HEK293 (cell line): ENCODE measurements around the gene ELL2.

Source experiments
- EGR2 ChIP-seq: fragments of 450-650 bp; formaldehyde crosslinking; IDR thresholded peaks from 2 replicates; pipeline ENCODE4 v1.5.1; 2016; ENCODE audit warnings: low read depth, missing biosample characterization, missing genetic modification characterization
- HOXA7 ChIP-seq: sonication (generic); formaldehyde crosslinking; IDR thresholded peaks from 2 replicates; pipeline ENCODE4 v1.8.1; 2022; ENCODE audit warnings: missing genetic modification reagents, borderline replicate concordance
- KLF8 ChIP-seq: fragments of 450-650 bp; formaldehyde crosslinking; IDR thresholded peaks from 2 replicates; pipeline ENCODE4 v1.5.1; 2016; ENCODE audit warnings: missing biosample characterization, missing genetic modification characterization
- SP7 ChIP-seq: fragments of 450-650 bp; formaldehyde crosslinking; IDR thresholded peaks from 2 replicates; pipeline ENCODE4 v1.5.1; 2016; ENCODE audit warnings: missing biosample characterization, missing genetic modification characterization
- ZBTB1 ChIP-seq: fragments of 450-650 bp; formaldehyde crosslinking; IDR thresholded peaks from 2 replicates; pipeline ENCODE4 v1.5.1; 2016; ENCODE audit warnings: missing biosample characterization, missing genetic modification characterization
- ZBTB21 ChIP-seq: fragments of 450-650 bp; formaldehyde crosslinking; IDR thresholded peaks from 2 replicates; pipeline ENCODE4 v1.5.1; 2017; ENCODE audit warnings: missing biosample characterization, missing genetic modification characterization
- ZBTB8A ChIP-seq: fragments of 450-650 bp; formaldehyde crosslinking; IDR thresholded peaks from 2 replicates; pipeline ENCODE4 v1.5.1; 2016; ENCODE audit warnings: missing biosample characterization, missing genetic modification characterization
- ZEB2 ChIP-seq: fragments of 450-650 bp; formaldehyde crosslinking; IDR thresholded peaks from 2 replicates; pipeline ENCODE4 v1.5.1; 2016; ENCODE audit warnings: missing biosample characterization, missing genetic modification characterization
- ZNF10 ChIP-seq: fragments of 450-650 bp; formaldehyde crosslinking; IDR thresholded peaks from 2 replicates; pipeline ENCODE4 v1.5.1; 2017; ENCODE audit warnings: missing biosample characterization, missing genetic modification characterization
- ZNF140 ChIP-seq: fragments of 450-650 bp; formaldehyde crosslinking; IDR thresholded peaks from 2 replicates; pipeline ENCODE4 v1.5.1; 2016; ENCODE audit warnings: missing biosample characterization, missing genetic modification characterization
- ZNF146 ChIP-seq: fragments of 450-650 bp; formaldehyde crosslinking; IDR thresholded peaks from 2 replicates; pipeline ENCODE4 v1.5.1; 2016; ENCODE audit warnings: missing biosample characterization, missing genetic modification characterization
- ZNF16 ChIP-seq: fragments of 450-650 bp; formaldehyde crosslinking; IDR thresholded peaks from 2 replicates; pipeline ENCODE4 v1.5.1; 2016; ENCODE audit warnings: low read depth, missing biosample characterization, missing genetic modification characterization
- ZNF174 ChIP-seq: fragments of 450-650 bp; formaldehyde crosslinking; IDR thresholded peaks from 2 replicates; pipeline ENCODE4 v1.5.0; 2017; ENCODE audit warnings: missing biosample characterization, mild to moderate bottlenecking, missing genetic modification characterization
- ZNF175 ChIP-seq: fragments of 450-650 bp; formaldehyde crosslinking; IDR thresholded peaks from 2 replicates; pipeline ENCODE4 v1.5.1; 2016; ENCODE audit warnings: missing biosample characterization, missing genetic modification characterization
- ZNF239 ChIP-seq: fragments of 450-650 bp; formaldehyde crosslinking; IDR thresholded peaks from 2 replicates; pipeline ENCODE4 v1.5.1; 2016; ENCODE audit warnings: missing biosample characterization, missing genetic modification characterization
- ZNF248 ChIP-seq: fragments of 450-650 bp; formaldehyde crosslinking; IDR thresholded peaks from 2 replicates; pipeline ENCODE4 v1.5.1; 2017; ENCODE audit warnings: missing biosample characterization, missing genetic modification characterization
- ZNF354C ChIP-seq: fragments of 450-650 bp; formaldehyde crosslinking; IDR thresholded peaks from 2 replicates; pipeline ENCODE4 v1.5.1; 2016; ENCODE audit warnings: missing biosample characterization, missing genetic modification characterization, low read depth, borderline replicate concordance
- ZNF404 ChIP-seq: fragments of 450-650 bp; formaldehyde crosslinking; IDR thresholded peaks from 2 replicates; pipeline ENCODE4 v1.5.1; 2017; ENCODE audit warnings: missing biosample characterization, missing genetic modification characterization
- ZNF423 ChIP-seq: fragments of 450-650 bp; formaldehyde crosslinking; IDR thresholded peaks from 2 replicates; pipeline ENCODE4 v1.5.1; 2016; ENCODE audit warnings: missing biosample characterization, missing genetic modification characterization
- ZNF521 ChIP-seq: fragments of 450-650 bp; formaldehyde crosslinking; IDR thresholded peaks from 2 replicates; pipeline ENCODE4 v1.5.1; 2017; ENCODE audit warnings: missing biosample characterization, mild to moderate bottlenecking, missing genetic modification characterization
- ZNF529 ChIP-seq: fragments of 450-650 bp; formaldehyde crosslinking; IDR thresholded peaks from 2 replicates; pipeline ENCODE4 v1.5.1; 2017; ENCODE audit warnings: missing genetic modification characterization, missing biosample characterization; ENCODE audit not compliant: insufficient replicate concordance
- ZNF561 ChIP-seq: fragments of 450-650 bp; IDR thresholded peaks from 2 replicates; pipeline ENCODE4 v1.5.1; 2018; ENCODE audit warnings: missing biosample characterization, missing genetic modification characterization, borderline replicate concordance
- ZNF624 ChIP-seq: fragments of 450-650 bp; formaldehyde crosslinking; IDR thresholded peaks from 2 replicates; pipeline ENCODE4 v1.5.1; 2017; ENCODE audit warnings: missing biosample characterization, missing genetic modification characterization
- ZNF629 ChIP-seq: fragments of 450-650 bp; formaldehyde crosslinking; IDR thresholded peaks from 2 replicates; pipeline ENCODE4 v1.5.1; 2017; ENCODE audit warnings: missing biosample characterization, missing genetic modification characterization
- ZNF658 ChIP-seq: fragments of 450-650 bp; formaldehyde crosslinking; IDR thresholded peaks from 2 replicates; pipeline ENCODE4; 2016; ENCODE audit warnings: missing biosample characterization, missing genetic modification characterization
- ZNF670 ChIP-seq: fragments of 450-650 bp; formaldehyde crosslinking; IDR thresholded peaks from 2 replicates; pipeline ENCODE4 v1.5.1; 2016; ENCODE audit warnings: missing biosample characterization, missing genetic modification characterization, low read depth
- ZNF677 ChIP-seq: fragments of 450-650 bp; IDR thresholded peaks from 2 replicates; pipeline ENCODE4 v1.5.0; 2018; ENCODE audit warnings: missing biosample characterization, mild to moderate bottlenecking, missing genetic modification characterization, moderate library complexity
- ZNF701 ChIP-seq: fragments of 450-650 bp; formaldehyde crosslinking; IDR thresholded peaks from 2 replicates; pipeline ENCODE4 v1.5.1; 2016; ENCODE audit warnings: missing biosample characterization, missing genetic modification characterization
- ZNF707 ChIP-seq: fragments of 450-650 bp; formaldehyde crosslinking; IDR thresholded peaks from 2 replicates; pipeline ENCODE4 v1.5.1; 2016; ENCODE audit warnings: missing biosample characterization, missing genetic modification characterization
- ZNF76 ChIP-seq: fragments of 450-650 bp; formaldehyde crosslinking; IDR thresholded peaks from 2 replicates; pipeline ENCODE4; 2016; ENCODE audit warnings: low read depth, missing biosample characterization, missing genetic modification characterization, borderline replicate concordance
- ZNF792 ChIP-seq: fragments of 450-650 bp; formaldehyde crosslinking; IDR thresholded peaks from 2 replicates; pipeline ENCODE4 v1.5.1; 2016; ENCODE audit warnings: missing biosample characterization, missing genetic modification characterization
- TF ChIP-seq, protein P1 (sequence below): fragments of 450-650 bp; formaldehyde crosslinking; IDR thresholded peaks from 2 replicates; pipeline ENCODE4 v1.5.1; 2016; ENCODE audit warnings: missing biosample characterization, missing genetic modification characterization
- TF ChIP-seq, protein P2 (sequence below): fragments of 450-650 bp; formaldehyde crosslinking; IDR thresholded peaks from 2 replicates; pipeline ENCODE4 v1.5.1; 2017; ENCODE audit warnings: missing biosample characterization, missing genetic modification characterization
- TF ChIP-seq, protein P3 (sequence below): fragments of 450-650 bp; formaldehyde crosslinking; IDR thresholded peaks from 2 replicates; pipeline ENCODE4 v1.5.1; 2016; ENCODE audit warnings: missing biosample characterization, missing genetic modification characterization

ELL2 gene

DNA sequence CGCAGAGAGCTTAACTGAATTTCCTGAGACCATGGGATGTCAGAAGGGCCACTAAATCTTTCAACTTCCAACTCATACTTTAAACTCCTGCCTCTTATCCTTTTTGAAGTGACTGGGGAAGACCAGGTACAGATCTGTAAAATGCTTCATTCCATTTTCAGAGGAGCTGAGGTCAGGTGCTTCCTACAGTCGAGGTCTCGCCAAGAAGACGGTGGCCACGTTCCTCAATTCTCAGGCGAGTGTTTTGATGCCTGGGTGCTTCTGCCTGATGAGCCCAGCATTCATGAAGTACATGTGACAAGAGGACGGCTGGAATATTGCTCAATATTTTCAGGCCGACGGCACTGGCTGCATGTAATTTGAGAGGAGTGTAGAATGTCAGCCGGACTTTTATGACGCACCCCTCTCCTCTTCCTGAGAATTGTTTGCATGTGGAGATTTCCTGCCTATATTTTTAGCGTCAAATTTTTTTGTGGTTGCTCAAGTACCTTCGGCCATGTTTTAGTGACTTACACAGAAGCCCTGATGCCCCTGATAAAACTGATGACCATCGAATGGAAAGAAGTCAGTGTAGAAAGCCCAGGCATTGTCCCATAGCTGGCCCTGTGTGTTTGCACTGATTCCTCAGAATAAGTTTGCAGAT is 100.3 kb downstream of the ELL2 start (continued):
- no peak for TF ChIP-seq ZBTB1 (tag by site-specific recombination)
- TF ChIP-seq ZNF624 (tag by site-specific recombination) = no peak
- TF ChIP-seq ZNF140 = no peak
- TF ChIP-seq ZNF146 (tag by site-specific recombination) = no peak
- no peak for TF ChIP-seq ZNF521
- TF ChIP-seq SP7 (tag by site-specific recombination) = peak; percentile 83
- no peak for TF ChIP-seq ZBTB8A (tag by site-specific recombination)
- TF ChIP-seq ZNF354C (tag by site-specific recombination) = no peak
- TF ChIP-seq ZEB2 (tag by site-specific recombination) = peak; percentile 77
- TF ChIP-seq ZNF76 (tag by site-specific recombination) = no peak
- TF ChIP-seq, protein P1, sequence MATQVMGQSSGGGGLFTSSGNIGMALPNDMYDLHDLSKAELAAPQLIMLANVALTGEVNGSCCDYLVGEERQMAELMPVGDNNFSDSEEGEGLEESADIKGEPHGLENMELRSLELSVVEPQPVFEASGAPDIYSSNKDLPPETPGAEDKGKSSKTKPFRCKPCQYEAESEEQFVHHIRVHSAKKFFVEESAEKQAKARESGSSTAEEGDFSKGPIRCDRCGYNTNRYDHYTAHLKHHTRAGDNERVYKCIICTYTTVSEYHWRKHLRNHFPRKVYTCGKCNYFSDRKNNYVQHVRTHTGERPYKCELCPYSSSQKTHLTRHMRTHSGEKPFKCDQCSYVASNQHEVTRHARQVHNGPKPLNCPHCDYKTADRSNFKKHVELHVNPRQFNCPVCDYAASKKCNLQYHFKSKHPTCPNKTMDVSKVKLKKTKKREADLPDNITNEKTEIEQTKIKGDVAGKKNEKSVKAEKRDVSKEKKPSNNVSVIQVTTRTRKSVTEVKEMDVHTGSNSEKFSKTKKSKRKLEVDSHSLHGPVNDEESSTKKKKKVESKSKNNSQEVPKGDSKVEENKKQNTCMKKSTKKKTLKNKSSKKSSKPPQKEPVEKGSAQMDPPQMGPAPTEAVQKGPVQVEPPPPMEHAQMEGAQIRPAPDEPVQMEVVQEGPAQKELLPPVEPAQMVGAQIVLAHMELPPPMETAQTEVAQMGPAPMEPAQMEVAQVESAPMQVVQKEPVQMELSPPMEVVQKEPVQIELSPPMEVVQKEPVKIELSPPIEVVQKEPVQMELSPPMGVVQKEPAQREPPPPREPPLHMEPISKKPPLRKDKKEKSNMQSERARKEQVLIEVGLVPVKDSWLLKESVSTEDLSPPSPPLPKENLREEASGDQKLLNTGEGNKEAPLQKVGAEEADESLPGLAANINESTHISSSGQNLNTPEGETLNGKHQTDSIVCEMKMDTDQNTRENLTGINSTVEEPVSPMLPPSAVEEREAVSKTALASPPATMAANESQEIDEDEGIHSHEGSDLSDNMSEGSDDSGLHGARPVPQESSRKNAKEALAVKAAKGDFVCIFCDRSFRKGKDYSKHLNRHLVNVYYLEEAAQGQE (tag by site-specific recombination) = no peak
- no peak for TF ChIP-seq ZNF701 (tag by site-specific recombination)
- TF ChIP-seq ZNF529 (tag by site-specific recombination) = no peak
- TF ChIP-seq HOXA7 (CRISPR knock-in tag) = no peak
- TF ChIP-seq, protein P2, sequence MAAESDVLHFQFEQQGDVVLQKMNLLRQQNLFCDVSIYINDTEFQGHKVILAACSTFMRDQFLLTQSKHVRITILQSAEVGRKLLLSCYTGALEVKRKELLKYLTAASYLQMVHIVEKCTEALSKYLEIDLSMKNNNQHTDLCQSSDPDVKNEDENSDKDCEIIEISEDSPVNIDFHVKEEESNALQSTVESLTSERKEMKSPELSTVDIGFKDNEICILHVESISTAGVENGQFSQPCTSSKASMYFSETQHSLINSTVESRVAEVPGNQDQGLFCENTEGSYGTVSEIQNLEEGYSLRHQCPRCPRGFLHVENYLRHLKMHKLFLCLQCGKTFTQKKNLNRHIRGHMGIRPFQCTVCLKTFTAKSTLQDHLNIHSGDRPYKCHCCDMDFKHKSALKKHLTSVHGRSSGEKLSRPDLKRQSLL (tag by site-specific recombination) = peak; percentile 20; the same call in 1 of the 2 replicates
- no peak for TF ChIP-seq ZNF16 (tag by site-specific recombination)
- peak; percentile 62; the same call in 1 of the 2 replicates for TF ChIP-seq ZNF561 (tag by site-specific recombination)
- TF ChIP-seq ZNF248 (tag by site-specific recombination) = no peak
- peak; percentile 94 for TF ChIP-seq ZNF629 (tag by site-specific recombination)
- TF ChIP-seq ZNF792 (tag by site-specific recombination) = no peak
- TF ChIP-seq ZNF175 (tag by site-specific recombination) = no peak
- no peak for TF ChIP-seq ZNF677 (tag by site-specific recombination)
- no peak for TF ChIP-seq EGR2 (tag by site-specific recombination)
- peak; percentile 80 for TF ChIP-seq ZBTB21 (tag by site-specific recombination)
- no peak for TF ChIP-seq ZNF658 (tag by site-specific recombination)
- TF ChIP-seq ZNF670 (tag by site-specific recombination) = no peak
- no peak; the same call in 1 of the 2 replicates for TF ChIP-seq KLF8
- 0 out of 2 replicates have a peak, but pooled peaks have one; percentile 41 for TF ChIP-seq ZNF10
- TF ChIP-seq ZNF423 = no peak
- no peak for TF ChIP-seq ZNF404 (tag by site-specific recombination)
- no peak for TF ChIP-seq ZNF707
- no peak for TF ChIP-seq ZNF239 (tag by site-specific recombination)
- TF ChIP-seq ZNF174 (tag by site-specific recombination) = no peak
- TF ChIP-seq, protein P3, sequence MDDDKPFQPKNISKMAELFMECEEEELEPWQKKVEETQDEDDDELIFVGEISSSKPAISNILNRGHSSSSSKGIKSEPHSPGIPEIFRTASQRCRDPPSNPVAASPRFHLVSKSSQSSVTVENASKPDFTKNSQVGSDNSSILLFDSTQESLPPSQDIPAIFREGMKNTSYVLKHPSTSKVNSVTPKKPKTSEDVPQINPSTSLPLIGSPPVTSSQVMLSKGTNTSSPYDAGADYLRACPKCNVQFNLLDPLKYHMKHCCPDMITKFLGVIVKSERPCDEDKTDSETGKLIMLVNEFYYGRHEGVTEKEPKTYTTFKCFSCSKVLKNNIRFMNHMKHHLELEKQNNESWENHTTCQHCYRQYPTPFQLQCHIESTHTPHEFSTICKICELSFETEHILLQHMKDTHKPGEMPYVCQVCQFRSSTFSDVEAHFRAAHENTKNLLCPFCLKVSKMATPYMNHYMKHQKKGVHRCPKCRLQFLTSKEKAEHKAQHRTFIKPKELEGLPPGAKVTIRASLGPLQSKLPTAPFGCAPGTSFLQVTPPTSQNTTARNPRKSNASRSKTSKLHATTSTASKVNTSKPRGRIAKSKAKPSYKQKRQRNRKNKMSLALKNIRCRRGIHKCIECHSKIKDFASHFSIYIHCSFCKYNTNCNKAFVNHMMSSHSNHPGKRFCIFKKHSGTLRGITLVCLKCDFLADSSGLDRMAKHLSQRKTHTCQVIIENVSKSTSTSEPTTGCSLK (tag by site-specific recombination) = no peak
